GM12872 (cell line): Measurements from ENCODE around the gene BRPF3.

Experiments
- TF ChIP-seq, protein P1 (sequence below): IDR thresholded peaks from 3 replicates; pipeline ENCODE4 v1.5.1; 2011; ENCODE audit warnings: low read depth, mild to moderate bottlenecking, low read length, moderate library complexity; ENCODE audit not compliant: insufficient read depth

Gene BRPF3

GRCh38 chr6:36210886-36211595 is 14.5 kb downstream of the BRPF3 start:
- TF ChIP-seq, protein P1, sequence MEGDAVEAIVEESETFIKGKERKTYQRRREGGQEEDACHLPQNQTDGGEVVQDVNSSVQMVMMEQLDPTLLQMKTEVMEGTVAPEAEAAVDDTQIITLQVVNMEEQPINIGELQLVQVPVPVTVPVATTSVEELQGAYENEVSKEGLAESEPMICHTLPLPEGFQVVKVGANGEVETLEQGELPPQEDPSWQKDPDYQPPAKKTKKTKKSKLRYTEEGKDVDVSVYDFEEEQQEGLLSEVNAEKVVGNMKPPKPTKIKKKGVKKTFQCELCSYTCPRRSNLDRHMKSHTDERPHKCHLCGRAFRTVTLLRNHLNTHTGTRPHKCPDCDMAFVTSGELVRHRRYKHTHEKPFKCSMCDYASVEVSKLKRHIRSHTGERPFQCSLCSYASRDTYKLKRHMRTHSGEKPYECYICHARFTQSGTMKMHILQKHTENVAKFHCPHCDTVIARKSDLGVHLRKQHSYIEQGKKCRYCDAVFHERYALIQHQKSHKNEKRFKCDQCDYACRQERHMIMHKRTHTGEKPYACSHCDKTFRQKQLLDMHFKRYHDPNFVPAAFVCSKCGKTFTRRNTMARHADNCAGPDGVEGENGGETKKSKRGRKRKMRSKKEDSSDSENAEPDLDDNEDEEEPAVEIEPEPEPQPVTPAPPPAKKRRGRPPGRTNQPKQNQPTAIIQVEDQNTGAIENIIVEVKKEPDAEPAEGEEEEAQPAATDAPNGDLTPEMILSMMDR: no peak

- TF ChIP-seq, protein P1: no peak
These were observed 20.0 kb downstream of the BRPF3 start for GRCh38 chr6:36216559-36216958.

DNA sequence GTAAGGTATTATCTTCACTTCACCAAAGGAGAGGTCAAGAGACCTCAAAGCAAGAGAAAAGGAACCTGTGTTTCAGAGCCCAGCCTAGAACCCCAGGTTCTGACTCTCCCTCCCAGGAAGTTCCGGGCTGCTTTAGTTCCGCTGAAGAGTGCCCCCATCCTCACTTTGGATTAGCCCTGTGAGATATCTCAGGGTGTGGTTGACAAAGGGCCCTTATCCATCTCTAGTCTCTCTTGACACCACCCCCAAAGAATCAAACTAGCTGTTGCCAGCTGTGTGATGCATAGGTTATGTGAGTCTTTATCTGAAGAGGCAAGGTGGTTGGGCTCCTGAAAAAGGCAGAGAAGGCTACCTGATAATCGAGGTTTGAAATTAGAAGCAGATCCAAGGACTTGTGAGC is 20.6 kb downstream of the BRPF3 start:
- TF ChIP-seq, protein P1: no peak

GRCh38 chr6:36217946-36218345 is 21.4 kb downstream of the BRPF3 start:
- TF ChIP-seq, protein P1: no peak

GRCh38 chr6:36219081-36219480 is 22.5 kb downstream of the BRPF3 start:
- TF ChIP-seq, protein P1: no peak

GRCh38 chr6:36220226-36220625 is 23.7 kb downstream of the BRPF3 start:
- TF ChIP-seq, protein P1: no peak

DNA sequence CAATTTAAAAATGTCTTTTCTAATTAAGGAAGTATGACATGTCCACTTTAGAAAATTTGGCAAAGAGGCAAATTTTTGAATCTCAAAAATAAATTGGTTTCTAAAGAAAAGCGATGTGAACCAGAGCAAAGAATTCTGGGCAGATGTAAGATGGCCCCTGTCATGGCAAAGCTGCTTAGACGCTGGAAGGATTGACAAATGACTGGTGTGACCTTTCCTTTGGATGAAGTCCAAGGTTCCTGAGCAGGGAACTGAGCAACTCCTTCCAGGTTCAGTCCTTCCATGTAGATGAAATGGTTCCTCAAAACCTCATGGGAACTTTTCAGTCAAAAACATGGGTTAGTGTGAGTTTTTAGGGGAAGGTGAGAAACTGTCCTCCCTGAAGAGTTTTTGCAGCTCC is 25.1 kb downstream of the BRPF3 start:
- TF ChIP-seq, protein P1: no peak
